Left cardiac atrium (tissue), 4 donors: Measurements from ENCODE around the gene RBM47. TPM values are rescaled to one million over a fixed set of nuclear protein-coding genes. Genes with fewer than 3 reads are reported as not detected.
"Not testable (repeated sequence)": the region's sequence is repeated elsewhere in the genome, so short reads cannot be mapped to it uniquely, and the experiment has no call there.

Experiments used
- ATAC-seq, 2 donors: fragments of 200-7000 bp; cut with Tn5 transposase; one replicate each; pipeline ENCODE4 v1.9.1; 2020; ENCODE audit warnings: mild to moderate bottlenecking in 2 of 2, moderate library complexity in 2 of 2
- DNase-seq: peaks from one replicate; pipeline ENCODE4 v3.0.0-alpha.2; 2020
- intact Hi-C, 2 donors: fragments of 100-400 bp; cut with DNase I; formaldehyde crosslinking; loops; one replicate each; pipeline versions ENCODE4 v1.14.1 to v1.15.1; 2022 to 2023
- total RNA-seq, 2 donors: library from RNA; stranded (reverse); fragmentation: NEBNext Ultra II Directional; extraction: Animal tissue kit (Norgen Biotek cat#: 25700); gene quantifications; one replicate each; pipeline ENCODE4 v1.2.1, GENCODE V29; 2021
- donor health status: DM: no; HTN: yes; CAD: no.
- donor health status: DM: no; HTN: yes; CAD: no; lungs with severe emphysema.
- donor health status: DM: yes; HTN: yes; CAD: no.
- donor health status: Dilated cardiomyopathy.

RBM47 gene
- total RNA-seq, 2 donors from 2014 or later, result 9.6 to 10.8 TPM

- ATAC-seq, DNase-seq, intact Hi-C loops: not testable (repeated sequence)
Measured at GRCh38 chr4:40435306-40435705, 194.4 kb downstream of the RBM47 start.

GRCh38 chr4:40434126-40434687 is 195.5 kb downstream of the RBM47 start:
- ATAC-seq (no peak), DNase-seq (no peak)
- intact Hi-C loops, result no loop called here

- ATAC-seq (no peak), DNase-seq (no peak)
- intact Hi-C loops, result no loop called here
Measured at GRCh38 chr4:40432504-40432903, 197.2 kb downstream of the RBM47 start.

- DNase-seq, ATAC-seq, intact Hi-C loops: not testable (repeated sequence)
Measured at GRCh38 chr4:40427871-40428270, 201.8 kb downstream of the RBM47 start.

GRCh38 chr4:40427128-40427527 is 202.5 kb downstream of the RBM47 start:
- intact Hi-C loops, result no loop called here
- DNase-seq (no peak), ATAC-seq (no peak)

- no peak for DNase-seq
- no peak for ATAC-seq
- intact Hi-C loops, result no loop called here
Measured at GRCh38 chr4:40425799-40426574, 203.7 kb downstream of the RBM47 start.

- ATAC-seq, result no peak
- no peak for DNase-seq
- intact Hi-C loops, result no loop called here
Measured at GRCh38 chr4:40423735-40424134, 205.9 kb downstream of the RBM47 start.

- ATAC-seq (no peak), DNase-seq (no peak)
- intact Hi-C loops, result no loop called here
Measured at GRCh38 chr4:40421839-40422708, 207.6 kb downstream of the RBM47 start.

- DNase-seq (no peak), ATAC-seq (no peak)
- intact Hi-C loops, result no loop called here
Measured at GRCh38 chr4:40419231-40419912, 210.3 kb downstream of the RBM47 start.

- ATAC-seq (no peak), DNase-seq (no peak)
- intact Hi-C loops, result no loop called here
Measured at GRCh38 chr4:40418430-40419230, 211.0 kb downstream of the RBM47 start.

GRCh38 chr4:40417941-40418340 is 211.7 kb downstream of the RBM47 start:
- DNase-seq (no peak), ATAC-seq (no peak)
- intact Hi-C loops, result no loop called here

GRCh38 chr4:40414673-40415072 is 215.0 kb downstream of the RBM47 start:
- ATAC-seq, result no peak
- intact Hi-C loops, result no loop called here
- DNase-seq, result no peak

- intact Hi-C loops, result no loop called here
- ATAC-seq, result no peak
- no peak for DNase-seq
Measured at GRCh38 chr4:40412866-40413795, 216.5 kb downstream of the RBM47 start.

GRCh38 chr4:40412388-40412787 is 217.3 kb downstream of the RBM47 start:
- intact Hi-C loops, result no loop called here
- no peak for ATAC-seq
- DNase-seq, result no peak

- ATAC-seq (no peak), DNase-seq (no peak)
- intact Hi-C loops, result no loop called here
Measured at GRCh38 chr4:40409835-40410234, 219.8 kb downstream of the RBM47 start.

GRCh38 chr4:40407468-40407867 is 222.2 kb downstream of the RBM47 start:
- DNase-seq, ATAC-seq, intact Hi-C loops: not testable (repeated sequence)

GRCh38 chr4:40406340-40406739 is 223.3 kb downstream of the RBM47 start:
- intact Hi-C loops, result no loop called here
- DNase-seq, result no peak
- no peak for ATAC-seq

- no peak for DNase-seq
- ATAC-seq, result no peak
- intact Hi-C loops, result no loop called here
Measured at GRCh38 chr4:40405193-40405592, 224.5 kb downstream of the RBM47 start.
